NCI-H1092 (cell line): Measurements from ENCODE around the gene BCAR3.

Source experiments
- DNase-seq: peaks from one replicate; lab custom pipeline; 2025; lab: John Stamatoyannopoulos, UW

BCAR3 gene

GRCh38 chr1:93638307-93638847, 43.3 kb downstream of the BCAR3 start:
- DNase-seq = no peak

GRCh38 chr1:93636712-93637111, 44.9 kb downstream of the BCAR3 start:
- no peak for DNase-seq

- DNase-seq = no peak
Observed at GRCh38 chr1:93635614-93636543, 45.8 kb downstream of the BCAR3 start.

GRCh38 chr1:93633313-93633712, 48.3 kb downstream of the BCAR3 start:
- no peak for DNase-seq

- DNase-seq = no peak
Observed at GRCh38 chr1:93631626-93632365, 49.8 kb downstream of the BCAR3 start.

GRCh38 chr1:93630168-93630567, 51.5 kb downstream of the BCAR3 start:
- DNase-seq = no peak

GRCh38 chr1:93629101-93630059, 52.3 kb downstream of the BCAR3 start:
- peak; percentile 46 for DNase-seq

- no peak for DNase-seq
Observed at GRCh38 chr1:93628681-93629080, 53.0 kb downstream of the BCAR3 start.

GRCh38 chr1:93625582-93626327, 55.9 kb downstream of the BCAR3 start:
- DNase-seq = no peak

GRCh38 chr1:93623875-93624274, 57.8 kb downstream of the BCAR3 start:
- DNase-seq = no peak

GRCh38 chr1:93623436-93623835, 58.2 kb downstream of the BCAR3 start:
- no peak for DNase-seq

GRCh38 chr1:93621246-93621645, 60.4 kb downstream of the BCAR3 start:
- no peak for DNase-seq

GRCh38 chr1:93620841-93621210, 60.8 kb downstream of the BCAR3 start:
- no peak for DNase-seq

GRCh38 chr1:93620172-93620840, 61.3 kb downstream of the BCAR3 start:
- DNase-seq = no peak

- peak; percentile 9 for DNase-seq
Observed at GRCh38 chr1:93619507-93620171, 62.0 kb downstream of the BCAR3 start.

GRCh38 chr1:93617670-93618499, 63.8 kb downstream of the BCAR3 start:
- no peak for DNase-seq

- peak; percentile 77 for DNase-seq
Observed at GRCh38 chr1:93616996-93617669, 64.5 kb downstream of the BCAR3 start.

GRCh38 chr1:93616221-93616995, 65.2 kb downstream of the BCAR3 start:
- peak; percentile 56 for DNase-seq
